NT2/D1 (cell line): ENCODE results near the gene EDEM3.

Experiments
- DNase-seq: peaks from one replicate; pipeline ENCODE4 v3.0.0-alpha.2; 2011; ENCODE audit warnings: low read depth, low spot score
- H3K27me3 ChIP-seq: 2 replicates; pipeline ENCODE4 v1.6.0; 2011; ENCODE audit warnings: mild to moderate bottlenecking; ENCODE audit not compliant: insufficient read length, insufficient read depth
- H3K36me3 ChIP-seq: 2 replicates; pipeline ENCODE4 v1.6.1; 2011; ENCODE audit warnings: mild to moderate bottlenecking, low read length, mixed read lengths; ENCODE audit not compliant: insufficient read depth, insufficient read length
- H3K4me1 ChIP-seq: 2 replicates; pipeline ENCODE4 v1.5.1; 2011; ENCODE audit not compliant: insufficient read depth, insufficient read length
- H3K4me3 ChIP-seq: 2 replicates; pipeline ENCODE4 v1.5.1; 2011; ENCODE audit warnings: low read depth; ENCODE audit not compliant: insufficient read length
- H3K9ac ChIP-seq: 2 replicates; pipeline ENCODE4 v1.6.0; 2011; ENCODE audit warnings: low read depth; ENCODE audit not compliant: insufficient read length
- H3K9me3 ChIP-seq: 2 replicates; pipeline ENCODE4 v1.5.1; 2011; ENCODE audit warnings: mild to moderate bottlenecking, low read length; ENCODE audit not compliant: insufficient read depth
- SUZ12 ChIP-seq: IDR thresholded peaks from 2 replicates; pipeline ENCODE4 v1.6.1; 2011; ENCODE audit not compliant: insufficient read length, insufficient read depth; ENCODE audit errors: extremely low read depth
- YY1 ChIP-seq: IDR thresholded peaks from 2 replicates; pipeline ENCODE4 v1.6.1; 2011; ENCODE audit not compliant: insufficient read length, insufficient read depth
- ZNF274 ChIP-seq: IDR thresholded peaks from 2 replicates; pipeline ENCODE4 v1.6.1; 2011; ENCODE audit warnings: mild to moderate bottlenecking, low read depth, low read length

The EDEM3 gene

DNA sequence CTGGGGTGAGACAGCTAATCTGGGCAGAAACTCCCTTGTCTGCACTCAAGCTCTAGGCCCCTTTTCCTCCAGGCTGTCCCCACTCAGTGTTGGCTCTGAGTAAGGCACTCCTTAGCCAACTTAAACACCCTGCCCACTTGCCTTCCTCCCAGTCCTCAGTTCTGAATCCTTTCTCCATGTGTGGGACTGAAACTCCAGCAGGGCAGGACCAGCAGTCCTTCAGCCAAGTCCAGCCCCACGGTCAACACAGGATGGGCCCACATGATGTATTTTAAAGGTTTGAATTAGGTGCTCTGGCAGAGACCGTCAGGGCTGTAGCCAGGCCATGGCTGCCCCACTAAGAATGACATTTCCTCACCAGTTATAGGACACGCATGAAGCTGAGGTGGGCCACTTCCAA lies 107.8 kb downstream of the EDEM3 start:
- Histone ChIP-seq H3K27me3 (no peaks in the 10 kb centered on the region), H3K9me3 (0 out of 2 replicates have a peak, but pooled peaks cover 3% of the 10 kb centered on the region), H3K36me3 (no peaks in the 10 kb centered on the region), H3K9ac (no peak overlapping the region), H3K4me1 (no peaks in the 10 kb centered on the region), H3K4me3 (no peak overlapping the region)
- TF ChIP-seq YY1 (no peak), SUZ12 (no peak), ZNF274 (no peak)
- no peak for DNase-seq

DNA sequence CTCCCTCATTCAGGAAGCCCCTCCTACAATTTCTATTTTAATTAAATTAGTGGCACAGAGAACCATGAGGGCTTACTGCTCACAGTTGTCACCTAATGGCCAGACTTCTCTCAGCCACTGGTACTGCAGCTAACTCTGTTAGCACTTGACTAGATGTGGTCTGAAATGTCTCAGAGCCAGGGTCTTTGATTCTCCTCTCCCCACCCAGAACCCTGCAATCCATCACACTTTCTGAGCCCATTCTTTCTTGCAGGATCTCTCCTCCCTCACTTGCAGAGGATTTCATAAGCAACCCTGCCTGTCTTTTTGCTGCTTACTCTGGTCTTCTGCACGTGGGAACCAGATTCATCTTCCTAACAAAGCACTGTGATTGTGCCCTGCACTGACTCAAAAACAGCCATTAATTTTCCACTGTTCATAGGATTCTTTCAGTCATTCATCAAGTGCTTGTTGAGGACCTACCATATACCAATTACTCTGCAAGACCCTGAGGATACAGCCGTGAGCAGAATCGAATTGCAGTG lies 108.4 kb downstream of the EDEM3 start:
- Histone ChIP-seq H3K9me3 (no peaks in the 10 kb centered on the region), H3K36me3 (no peaks in the 10 kb centered on the region), H3K9ac (no peak overlapping the region), H3K27me3 (no peaks in the 10 kb centered on the region), H3K4me1 (no peaks in the 10 kb centered on the region), H3K4me3 (no peak overlapping the region)
- no peak for TF ChIP-seq ZNF274
- no peak for TF ChIP-seq SUZ12
- TF ChIP-seq YY1, result no peak
- no peak for DNase-seq

DNA sequence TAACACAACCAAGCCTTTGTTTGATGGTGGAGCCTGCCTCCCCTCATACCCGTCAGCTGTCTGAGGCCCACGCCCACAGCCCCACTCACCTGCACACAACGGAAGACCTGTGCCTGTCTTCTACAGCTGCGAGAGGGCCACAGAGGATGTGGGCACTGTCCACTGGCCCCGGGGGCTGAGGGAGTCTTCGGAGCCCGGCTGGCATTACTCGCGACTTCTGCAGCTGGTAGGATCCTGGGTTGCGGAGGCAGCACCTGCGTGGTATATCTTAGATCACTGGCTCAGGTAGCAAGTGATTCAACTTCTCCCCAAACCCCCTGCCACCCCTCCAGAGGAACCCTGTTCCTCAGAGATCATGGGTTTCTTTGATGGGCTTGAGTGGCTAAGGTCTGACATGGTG lies 109.9 kb downstream of the EDEM3 start:
- TF ChIP-seq YY1 (no peak), SUZ12 (no peak), ZNF274 (no peak)
- no peak for DNase-seq

DNA sequence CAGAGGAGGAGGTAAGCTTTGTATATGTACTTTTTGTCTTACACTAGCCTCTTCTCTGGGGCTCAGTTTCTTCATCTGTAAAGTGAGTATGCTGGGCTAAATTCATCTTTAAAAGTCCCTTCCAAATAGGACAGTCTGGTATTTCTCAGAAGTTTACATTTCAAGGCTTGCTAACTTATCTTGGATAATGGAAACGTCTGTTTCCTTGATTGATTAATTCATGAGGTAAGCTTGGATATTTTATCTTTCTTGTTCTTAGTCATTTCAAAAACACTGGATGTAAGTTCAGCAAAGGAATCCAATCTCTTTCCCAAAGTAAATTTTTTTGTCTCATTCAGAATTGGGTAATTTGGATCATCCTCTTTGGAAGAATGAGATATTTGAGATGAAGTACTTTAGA lies 111.0 kb downstream of the EDEM3 start:
- no peaks in the 10 kb centered on the region for H3K36me3 ChIP-seq
- no peak for TF ChIP-seq SUZ12
- TF ChIP-seq YY1, result no peak

More for the DNA sequence above, 109.9 kb downstream of the EDEM3 start:
- Histone ChIP-seq H3K4me3 (no peak overlapping the region), H3K36me3 (no peaks in the 10 kb centered on the region), H3K27me3 (no peaks in the 10 kb centered on the region), H3K9ac (no peak overlapping the region), H3K4me1 (no peaks in the 10 kb centered on the region), H3K9me3 (no peaks in the 10 kb centered on the region)

DNA sequence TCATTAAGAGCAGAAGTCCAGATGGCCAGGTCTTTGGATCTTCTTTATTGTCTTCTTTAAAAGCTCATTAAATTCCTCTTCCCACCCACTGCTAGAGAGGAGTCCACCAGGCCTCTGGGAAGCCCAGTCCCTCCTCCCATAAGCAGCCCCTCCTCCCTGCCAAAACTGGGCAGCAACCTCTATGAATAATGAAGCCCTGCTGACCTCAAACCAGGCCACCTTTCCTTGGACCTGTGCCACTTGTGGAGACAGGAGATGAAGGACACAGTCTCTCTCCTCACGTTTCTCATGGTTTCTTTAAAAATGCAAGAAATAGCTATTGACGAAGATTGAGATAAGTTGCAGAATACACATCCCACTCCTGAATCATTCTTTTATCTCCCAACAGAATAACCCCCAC lies 112.8 kb downstream of the EDEM3 start:
- no peak overlapping the region for H3K4me3 ChIP-seq
- no peak overlapping the region for H3K9ac ChIP-seq
- no peaks in the 10 kb centered on the region for H3K4me1 ChIP-seq
- no peaks in the 10 kb centered on the region for H3K9me3 ChIP-seq
- H3K27me3 ChIP-seq, result no peaks in the 10 kb centered on the region
- no peaks in the 10 kb centered on the region for H3K36me3 ChIP-seq
- TF ChIP-seq YY1 (no peak), ZNF274 (no peak), SUZ12 (no peak)
- DNase-seq, result no peak

More for the DNA sequence above, 111.0 kb downstream of the EDEM3 start:
- H3K27me3 ChIP-seq, result no peaks in the 10 kb centered on the region
- no peak overlapping the region for H3K9ac ChIP-seq
- H3K4me3 ChIP-seq, result no peak overlapping the region
- no peak for DNase-seq
- H3K4me1 ChIP-seq, result no peaks in the 10 kb centered on the region
- H3K9me3 ChIP-seq, result no peaks in the 10 kb centered on the region

DNA sequence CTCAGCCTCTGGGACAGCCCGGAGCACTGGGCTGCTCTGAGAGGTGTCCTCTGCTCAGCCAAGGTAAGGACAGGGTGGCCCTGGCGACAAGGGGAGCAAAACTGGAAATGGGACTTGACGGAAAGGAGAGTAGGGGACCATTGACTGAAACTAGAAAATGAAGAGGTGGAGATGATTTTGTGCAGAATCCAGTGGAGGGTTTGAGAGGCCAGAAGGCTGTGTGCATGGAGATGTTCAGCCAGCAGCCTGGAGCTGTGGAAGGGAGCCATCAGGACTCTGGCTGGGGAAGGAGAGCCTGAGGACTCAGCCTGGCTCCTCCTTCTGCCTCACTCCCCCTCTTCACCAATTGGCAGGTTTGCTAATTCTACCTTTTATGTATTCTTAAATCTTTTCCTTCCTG lies 114.2 kb downstream of the EDEM3 start:
- Histone ChIP-seq H3K9me3 (no peaks in the 10 kb centered on the region), H3K4me1 (no peaks in the 10 kb centered on the region), H3K4me3 (no peak overlapping the region), H3K36me3 (no peaks in the 10 kb centered on the region), H3K9ac (no peak overlapping the region), H3K27me3 (no peaks in the 10 kb centered on the region)
- TF ChIP-seq SUZ12 (no peak), ZNF274 (no peak), YY1 (no peak)
- DNase-seq, result no peak
